NCI-H1417 (cell line): ENCODE results near the gene ALS2.
A peak's percentile ranks its signal among the peaks of the same experiment; 100 is the strongest.

ENCODE experiments used
- DNase-seq, 3 experiments: peaks; one replicate each; lab custom pipeline; 2025; lab: John Stamatoyannopoulos, UW

Gene ALS2

GRCh38 chr2:201754717-201755415 is 25.9 kb downstream of the ALS2 start:
- no peak for DNase-seq

GRCh38 chr2:201751566-201751965 is 29.2 kb downstream of the ALS2 start:
- no peak for DNase-seq

- DNase-seq = no peak
Measured at GRCh38 chr2:201746551-201746950, 34.2 kb downstream of the ALS2 start.

GRCh38 chr2:201735486-201735885 is 45.2 kb downstream of the ALS2 start:
- no peak for DNase-seq

- no peak for DNase-seq
Measured at GRCh38 chr2:201734111-201734510, 46.6 kb downstream of the ALS2 start.

- DNase-seq = no peak
Measured at GRCh38 chr2:201733544-201733943, 47.2 kb downstream of the ALS2 start.

GRCh38 chr2:201730651-201731285 is 50.0 kb downstream of the ALS2 start:
- no peak for DNase-seq

- no peak for DNase-seq
Measured at GRCh38 chr2:201715459-201715858, 65.3 kb downstream of the ALS2 start.

GRCh38 chr2:201712726-201713125 is 68.0 kb downstream of the ALS2 start:
- no peak for DNase-seq

GRCh38 chr2:201709747-201710146 is 71.0 kb downstream of the ALS2 start:
- DNase-seq = no peak

GRCh38 chr2:201709049-201709448 is 71.7 kb downstream of the ALS2 start:
- no peak for DNase-seq

GRCh38 chr2:201707753-201708152 is 73.0 kb downstream of the ALS2 start:
- DNase-seq = no peak

GRCh38 chr2:201707142-201707541 is 73.6 kb downstream of the ALS2 start:
- DNase-seq = no peak

- no peak for DNase-seq
Measured at GRCh38 chr2:201704536-201704935, 76.2 kb downstream of the ALS2 start.

- no peak for DNase-seq
Measured at GRCh38 chr2:201701646-201702045, 79.1 kb downstream of the ALS2 start.

GRCh38 chr2:201699416-201699815 is 81.3 kb downstream of the ALS2 start:
- DNase-seq = no peak

- no peak for DNase-seq
Measured at GRCh38 chr2:201698588-201699226, 82.0 kb downstream of the ALS2 start, which contains the start of gene MPP4. Gene MPP4 (minus strand): TSS chr2:201698644. CDS start chr2:201693954, 4,690 bp downstream.

- no peak for DNase-seq
Measured at GRCh38 chr2:201697899-201698298, 82.8 kb downstream of the ALS2 start.

- DNase-seq = peak in 1 of 3 experiments; percentile 3
Measured at GRCh38 chr2:201696151-201696659, 84.5 kb downstream of the ALS2 start.

GRCh38 chr2:201685156-201685555 is 95.6 kb downstream of the ALS2 start:
- DNase-seq = no peak

GRCh38 chr2:201680743-201681142 is 100.0 kb downstream of the ALS2 start:
- no peak for DNase-seq

- DNase-seq = no peak
Measured at GRCh38 chr2:201678401-201678800, 102.3 kb downstream of the ALS2 start.

GRCh38 chr2:201675454-201675853 is 105.3 kb downstream of the ALS2 start:
- DNase-seq = no peak
